Uterus (tissue), 4 donors: ENCODE results near the gene PTCD1. TPM values are rescaled to one million over a fixed set of nuclear protein-coding genes. Genes with fewer than 3 reads are reported as not detected.
"Not testable (repeated sequence)": the region's sequence is repeated elsewhere in the genome, so short reads cannot be mapped to it uniquely, and the experiment has no call there.

Source experiments
- DNase-seq, 2 donors: peaks; one replicate each; pipeline ENCODE4 v3.0.0-alpha.2; 2019 to 2020
- H3K27ac ChIP-seq, 2 donors: fragments of 200-600 bp; sonication (generic); 1 replicate in 1 of 2; 2 replicates in 1 of 2; pipeline ENCODE4 v1.5.1; 2016 to 2018
- H3K27me3 ChIP-seq, 2 donors: fragments of 200-600 bp; sonication (generic); one replicate each; pipeline ENCODE4 v1.5.1; 2018 to 2019; ENCODE audit warnings: control low read depth in 1 of 2
- H3K36me3 ChIP-seq, 2 donors: fragments of 200-600 bp; sonication (generic); one replicate each; pipeline ENCODE4 v1.5.1; 2019; ENCODE audit warnings: control low read depth in 1 of 2
- H3K4me1 ChIP-seq, 2 donors: fragments of 200-600 bp; sonication (generic); one replicate each; pipeline ENCODE4 v1.5.1; 2018 to 2019; ENCODE audit warnings: control low read depth in 1 of 2
- H3K4me3 ChIP-seq, 2 donors: fragments of 200-600 bp; sonication (generic); 1 replicate in 1 of 2; 2 replicates in 1 of 2; pipeline ENCODE4 v1.5.1; 2018 to 2019; ENCODE audit warnings: mild to moderate bottlenecking in 1 of 2
- H3K9me3 ChIP-seq, 2 donors: fragments of 200-600 bp; sonication (generic); one replicate each; pipeline ENCODE4 v1.5.1; 2019; ENCODE audit warnings: control low read depth in 1 of 2
- POLR2A ChIP-seq, 2 donors: fragments of 450-650 bp; IDR thresholded peaks; one replicate each; pipeline ENCODE4 v1.6.1; 2016; ENCODE audit warnings: antibody characterized with exemption in 2 of 2, mild to moderate bottlenecking in 1 of 2, moderate library complexity in 1 of 2
- intact Hi-C: fragments of 100-400 bp; cut with DNase I; formaldehyde crosslinking; loops from one replicate; pipeline ENCODE4 v1.15.1; 2023; ENCODE audit warnings: low total_unique reads
- total RNA-seq, 4 donors: library from RNA; depleted of rRNA in 3 of 4; stranded (reverse); fragments of >200 nt in 3 of 4; gene quantifications; one replicate each; pipeline versions ENCODE4 v1.1.0 to v1.2.4, GENCODE V29; 2014 to 2023
- TF ChIP-seq, protein P1 (sequence below), 4 experiments: fragments of 200-600 bp in 2 of 4; fragments of 450-650 bp in 2 of 4; sonication (generic) in 2 of 4; IDR thresholded peaks; one replicate each; pipeline ENCODE4 v1.5.1; 2016 to 2019; ENCODE audit warnings: antibody characterized with exemption in 4 of 4, mild to moderate bottlenecking in 2 of 4, moderate library complexity in 1 of 4
- donor health status: DM: yes; HTN: yes; CAD: no.

The PTCD1 gene
- total RNA-seq, 4 donors from 2014 or later = 1.2 to 17.4 (median 7.5) TPM

DNA sequence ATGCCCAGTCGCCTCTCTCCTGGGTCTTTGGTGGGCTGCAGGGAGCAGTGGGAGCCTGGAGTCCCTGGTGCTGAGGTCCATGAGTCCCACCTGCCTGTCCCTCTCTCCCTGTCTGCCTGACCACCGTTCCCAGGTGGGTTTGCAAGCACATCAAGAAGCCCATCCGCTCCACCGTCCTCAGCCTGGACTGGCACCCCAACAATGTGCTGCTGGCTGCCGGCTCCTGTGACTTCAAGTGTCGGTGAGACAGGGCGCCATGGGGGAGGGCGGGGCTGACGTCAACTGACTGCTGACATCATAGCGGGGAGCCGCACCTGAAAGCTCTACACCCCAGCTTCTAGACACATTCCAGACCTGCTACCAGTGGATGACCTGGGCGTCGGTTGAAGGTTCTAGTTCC lies 48.8 kb downstream of the PTCD1 start:
- intact Hi-C loops = no loop called here

DNA sequence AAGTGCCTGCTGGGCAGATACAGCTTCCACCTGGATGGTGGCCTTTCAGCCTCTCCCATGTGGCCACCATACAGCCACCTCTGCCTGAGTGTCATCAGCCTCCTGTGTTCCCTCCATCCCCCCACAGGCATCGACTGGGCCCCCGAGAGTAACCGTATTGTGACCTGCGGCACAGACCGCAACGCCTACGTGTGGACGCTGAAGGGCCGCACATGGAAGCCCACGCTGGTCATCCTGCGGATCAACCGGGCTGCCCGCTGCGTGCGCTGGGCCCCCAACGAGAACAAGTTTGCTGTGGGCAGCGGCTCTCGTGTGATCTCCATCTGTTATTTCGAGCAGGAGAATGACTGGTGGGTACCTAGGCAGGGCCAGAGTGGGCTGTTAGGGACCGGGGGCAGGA lies 50.7 kb downstream of the PTCD1 start:
- Histone ChIP-seq H3K36me3 (no peaks in the 10 kb centered on the region), H3K27me3 (no peaks in the 10 kb centered on the region), H3K4me1 (peaks cover 0 to 4% of the 10 kb centered on the region in 2 donors), H3K9me3 (no peaks in the 10 kb centered on the region), H3K27ac (no peak overlapping the region), H3K4me3 (no peak overlapping the region)
- intact Hi-C loops = no loop called here
- no peak for DNase-seq
- TF ChIP-seq, protein P1, sequence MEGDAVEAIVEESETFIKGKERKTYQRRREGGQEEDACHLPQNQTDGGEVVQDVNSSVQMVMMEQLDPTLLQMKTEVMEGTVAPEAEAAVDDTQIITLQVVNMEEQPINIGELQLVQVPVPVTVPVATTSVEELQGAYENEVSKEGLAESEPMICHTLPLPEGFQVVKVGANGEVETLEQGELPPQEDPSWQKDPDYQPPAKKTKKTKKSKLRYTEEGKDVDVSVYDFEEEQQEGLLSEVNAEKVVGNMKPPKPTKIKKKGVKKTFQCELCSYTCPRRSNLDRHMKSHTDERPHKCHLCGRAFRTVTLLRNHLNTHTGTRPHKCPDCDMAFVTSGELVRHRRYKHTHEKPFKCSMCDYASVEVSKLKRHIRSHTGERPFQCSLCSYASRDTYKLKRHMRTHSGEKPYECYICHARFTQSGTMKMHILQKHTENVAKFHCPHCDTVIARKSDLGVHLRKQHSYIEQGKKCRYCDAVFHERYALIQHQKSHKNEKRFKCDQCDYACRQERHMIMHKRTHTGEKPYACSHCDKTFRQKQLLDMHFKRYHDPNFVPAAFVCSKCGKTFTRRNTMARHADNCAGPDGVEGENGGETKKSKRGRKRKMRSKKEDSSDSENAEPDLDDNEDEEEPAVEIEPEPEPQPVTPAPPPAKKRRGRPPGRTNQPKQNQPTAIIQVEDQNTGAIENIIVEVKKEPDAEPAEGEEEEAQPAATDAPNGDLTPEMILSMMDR (IDR thresholded peaks at IDR 0.05) = no peak
- TF ChIP-seq POLR2A (IDR thresholded peaks at IDR 0.05) = no peak

More for the DNA sequence above, 48.8 kb downstream of the PTCD1 start:
- H3K9me3 ChIP-seq = no peaks in the 10 kb centered on the region
- no peak overlapping the region for H3K4me3 ChIP-seq
- TF ChIP-seq, protein P1 (IDR thresholded peaks at IDR 0.05) = no peak
- no peak for TF ChIP-seq POLR2A (IDR thresholded peaks at IDR 0.05)
- H3K36me3 ChIP-seq = no peaks in the 10 kb centered on the region
- H3K4me1 ChIP-seq = peaks cover 0 to 10% of the 10 kb centered on the region in 2 donors
- H3K27ac ChIP-seq = no peak overlapping the region
- H3K27me3 ChIP-seq = no peaks in the 10 kb centered on the region
- no peak for DNase-seq

DNA sequence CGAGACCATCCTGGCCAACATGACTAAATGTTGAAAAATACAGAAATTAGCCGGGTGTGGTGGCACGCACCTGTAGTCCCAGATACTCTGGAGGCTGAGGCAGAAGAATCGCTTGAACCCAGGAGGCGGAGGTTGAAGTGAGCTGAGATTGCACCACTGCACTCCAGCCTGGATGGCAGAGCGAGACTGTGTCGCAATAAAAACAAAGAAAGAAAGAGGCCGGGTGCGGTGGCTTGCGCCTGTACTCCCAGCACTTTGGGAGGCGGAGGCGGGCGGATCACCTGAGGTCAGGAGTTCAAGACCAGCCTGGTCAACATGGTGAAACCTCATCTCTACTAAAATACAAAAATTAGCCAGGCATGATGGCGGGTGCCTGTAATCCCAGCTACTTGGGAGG lies 51.4 kb downstream of the PTCD1 start:
- H3K27ac ChIP-seq, H3K4me1 ChIP-seq, H3K9me3 ChIP-seq, H3K36me3 ChIP-seq, DNase-seq, intact Hi-C loops, H3K27me3 ChIP-seq, H3K4me3 ChIP-seq: not testable (repeated sequence)

DNA sequence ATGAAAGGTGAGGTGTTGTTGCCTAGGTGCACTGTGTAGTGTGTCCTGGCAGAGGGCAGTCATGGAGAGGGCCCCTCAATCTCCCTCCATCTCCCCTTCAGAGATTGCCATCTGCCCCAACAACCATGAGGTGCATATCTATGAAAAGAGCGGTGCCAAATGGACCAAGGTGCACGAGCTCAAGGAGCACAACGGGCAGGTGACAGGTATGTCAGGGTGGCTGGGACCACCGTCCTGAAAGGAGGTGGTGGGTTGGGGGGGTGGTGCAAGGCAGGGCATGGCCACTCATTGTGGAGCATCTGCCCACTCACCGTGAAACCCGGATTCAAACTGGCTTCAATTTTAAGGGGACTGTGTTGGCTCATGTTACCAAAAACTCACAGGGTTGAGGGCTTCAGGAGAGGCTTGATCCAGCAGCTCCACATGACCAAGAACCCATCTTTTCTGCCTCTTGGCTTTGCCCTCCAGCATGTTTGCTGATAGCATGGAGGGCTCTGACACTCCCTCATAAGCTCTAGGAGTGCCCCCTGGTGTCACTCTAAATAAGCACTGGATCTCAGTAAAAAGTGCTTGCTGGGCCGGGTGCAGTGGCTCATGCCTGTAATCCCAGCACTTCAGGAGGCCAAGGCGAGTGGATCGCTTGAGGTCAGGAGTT lies 51.9 kb downstream of the PTCD1 start:
- Histone ChIP-seq H3K27ac (no peak overlapping the region), H3K4me3 (no peak overlapping the region)
- TF ChIP-seq, protein P1 (IDR thresholded peaks at IDR 0.05) = peak in 1 of 4 experiments; percentile 19
- no peak for TF ChIP-seq POLR2A (IDR thresholded peaks at IDR 0.05)

DNA sequence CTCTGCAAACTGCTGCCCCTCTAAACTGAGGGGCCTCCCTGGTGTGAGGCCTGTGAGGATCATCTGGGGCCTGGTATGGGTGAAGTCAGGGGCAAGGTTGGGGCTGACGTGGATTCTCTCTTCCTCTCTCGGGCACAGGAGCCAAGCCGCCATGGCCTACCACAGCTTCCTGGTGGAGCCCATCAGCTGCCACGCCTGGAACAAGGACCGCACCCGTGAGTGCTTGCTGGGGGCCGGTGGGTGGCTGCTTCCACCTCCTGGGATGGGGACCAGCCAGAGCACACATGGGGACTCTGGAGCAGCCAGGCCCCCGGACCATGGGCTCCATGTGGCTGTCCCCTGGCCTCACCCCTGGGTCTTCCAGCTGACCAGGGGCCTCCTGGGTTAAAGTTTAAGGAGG lies 53.0 kb downstream of the PTCD1 start:
- Histone ChIP-seq H3K36me3 (no peaks in the 10 kb centered on the region), H3K27me3 (no peaks in the 10 kb centered on the region), H3K4me1 (peaks cover 0 to 3% of the 10 kb centered on the region in 2 donors), H3K9me3 (no peaks in the 10 kb centered on the region), H3K4me3 (no peak overlapping the region), H3K27ac (no peak overlapping the region)
- intact Hi-C loops = no loop called here
- DNase-seq = no peak
- TF ChIP-seq, protein P1 (IDR thresholded peaks at IDR 0.05) = no peak
- TF ChIP-seq POLR2A (IDR thresholded peaks at IDR 0.05) = no peak

More for the DNA sequence above, 51.9 kb downstream of the PTCD1 start:
- no peaks in the 10 kb centered on the region for H3K9me3 ChIP-seq
- H3K27me3 ChIP-seq = no peaks in the 10 kb centered on the region
- intact Hi-C loops = no loop called here
- no peaks in the 10 kb centered on the region for H3K4me1 ChIP-seq
- no peaks in the 10 kb centered on the region for H3K36me3 ChIP-seq
- no peak for DNase-seq
